Muscle layer of colon (tissue), 2 donors: ENCODE data around the gene PACS1.
A peak's percentile ranks its signal among the peaks of the same experiment; 100 is the strongest.
"Not testable (repeated sequence)": the region's sequence is repeated elsewhere in the genome, so short reads cannot be mapped to it uniquely, and the experiment has no call there.

Experiments
- H3K27ac ChIP-seq: one replicate; pipeline ENCODE4 v1.7.0; 2013; ENCODE audit warnings: low read depth, mild to moderate bottlenecking, low read length, moderate library complexity
- H3K27me3 ChIP-seq, 2 donors: one replicate each; pipeline ENCODE4 v1.7.0; 2013; ENCODE audit warnings: low read length in 2 of 2, mild to moderate bottlenecking in 2 of 2; ENCODE audit not compliant: insufficient read depth in 2 of 2, control insufficient read depth in 1 of 2
- H3K36me3 ChIP-seq: one replicate; pipeline ENCODE4 v1.7.0; 2013; ENCODE audit warnings: mild to moderate bottlenecking, low read length; ENCODE audit not compliant: insufficient read depth
- H3K4me1 ChIP-seq: one replicate; pipeline ENCODE4 v1.7.0; 2013; ENCODE audit warnings: mild to moderate bottlenecking, low read length; ENCODE audit not compliant: insufficient read depth
- H3K4me3 ChIP-seq, 2 donors: one replicate each; pipeline ENCODE4 v1.7.0; 2013; ENCODE audit warnings: low read length in 2 of 2, low read depth in 1 of 2, mild to moderate bottlenecking in 1 of 2, moderate library complexity in 1 of 2
- H3K9ac ChIP-seq: one replicate; pipeline ENCODE4 v1.7.0; 2013; ENCODE audit warnings: low read length
- H3K9me3 ChIP-seq: one replicate; pipeline ENCODE4 v1.7.0; 2013; ENCODE audit warnings: mild to moderate bottlenecking, low read length
- donor health status: abdominal sarcoma.
- donor health status: Adenocarcinoma of cecum.

PACS1 gene

GRCh38 chr11:66080055-66080817 is 10.2 kb downstream of the PACS1 start:
- H3K27ac ChIP-seq: no peak overlapping the region
- no peaks in the 10 kb centered on the region for H3K36me3 ChIP-seq
- peak overlapping the region; percentile 8 for H3K9ac ChIP-seq
- H3K4me3 ChIP-seq: no peak overlapping the region
- peaks cover 37% of the 10 kb centered on the region for H3K4me1 ChIP-seq
- H3K27me3 ChIP-seq: no peaks in the 10 kb centered on the region
- H3K9me3 ChIP-seq: no peaks in the 10 kb centered on the region

- Histone ChIP-seq H3K36me3 (no peaks in the 10 kb centered on the region), H3K9me3 (no peaks in the 10 kb centered on the region), H3K27me3 (no peaks in the 10 kb centered on the region), H3K27ac (no peak overlapping the region), H3K4me1 (peaks cover 37% of the 10 kb centered on the region), H3K9ac (no peak overlapping the region), H3K4me3 (no peak overlapping the region)
These were observed 11.4 kb downstream of the PACS1 start for GRCh38 chr11:66081505-66081904.

- Histone ChIP-seq H3K4me1 (peaks cover 37% of the 10 kb centered on the region), H3K27ac (no peak overlapping the region), H3K36me3 (no peaks in the 10 kb centered on the region), H3K4me3 (no peak overlapping the region), H3K9me3 (no peaks in the 10 kb centered on the region), H3K9ac (no peak overlapping the region), H3K27me3 (no peaks in the 10 kb centered on the region)
These were observed 13.1 kb downstream of the PACS1 start for GRCh38 chr11:66082946-66083698.

GRCh38 chr11:66083767-66084166 is 13.7 kb downstream of the PACS1 start:
- H3K36me3 ChIP-seq: no peaks in the 10 kb centered on the region
- no peaks in the 10 kb centered on the region for H3K9me3 ChIP-seq
- peaks cover 37% of the 10 kb centered on the region for H3K4me1 ChIP-seq
- H3K9ac ChIP-seq: no peak overlapping the region
- no peaks in the 10 kb centered on the region for H3K27me3 ChIP-seq
- no peak overlapping the region for H3K27ac ChIP-seq
- no peak overlapping the region for H3K4me3 ChIP-seq

GRCh38 chr11:66084821-66085475 is 14.9 kb downstream of the PACS1 start:
- no peak overlapping the region for H3K9ac ChIP-seq
- H3K4me1 ChIP-seq: peaks cover 36% of the 10 kb centered on the region
- no peak overlapping the region for H3K27ac ChIP-seq
- no peaks in the 10 kb centered on the region for H3K27me3 ChIP-seq
- no peaks in the 10 kb centered on the region for H3K36me3 ChIP-seq
- no peaks in the 10 kb centered on the region for H3K9me3 ChIP-seq
- no peak overlapping the region for H3K4me3 ChIP-seq

GRCh38 chr11:66087148-66087908 is 17.3 kb downstream of the PACS1 start:
- Histone ChIP-seq H3K4me3 (no peak overlapping the region), H3K9me3 (no peaks in the 10 kb centered on the region), H3K36me3 (no peaks in the 10 kb centered on the region), H3K9ac (no peak overlapping the region), H3K27ac (no peak overlapping the region), H3K4me1 (peaks cover 17% of the 10 kb centered on the region), H3K27me3 (no peaks in the 10 kb centered on the region)

- Histone ChIP-seq H3K9me3 (no peaks in the 10 kb centered on the region), H3K4me1 (peaks cover 3% of the 10 kb centered on the region), H3K4me3 (no peak overlapping the region), H3K36me3 (no peaks in the 10 kb centered on the region), H3K27ac (no peak overlapping the region), H3K27me3 (no peaks in the 10 kb centered on the region), H3K9ac (no peak overlapping the region)
These were observed 19.0 kb downstream of the PACS1 start for GRCh38 chr11:66089067-66089466.

GRCh38 chr11:66090288-66090687 is 20.2 kb downstream of the PACS1 start:
- H3K4me1 ChIP-seq: no peaks in the 10 kb centered on the region
- H3K27me3 ChIP-seq: no peaks in the 10 kb centered on the region
- no peak overlapping the region for H3K9ac ChIP-seq
- no peak overlapping the region for H3K4me3 ChIP-seq
- H3K36me3 ChIP-seq: no peaks in the 10 kb centered on the region
- no peak overlapping the region for H3K27ac ChIP-seq
- no peaks in the 10 kb centered on the region for H3K9me3 ChIP-seq

GRCh38 chr11:66092125-66092524 is 22.1 kb downstream of the PACS1 start:
- not testable (repeated sequence) for H3K36me3 ChIP-seq, H3K27me3 ChIP-seq, H3K9ac ChIP-seq, H3K4me3 ChIP-seq, H3K9me3 ChIP-seq, H3K27ac ChIP-seq, H3K4me1 ChIP-seq

- H3K27ac ChIP-seq, H3K9me3 ChIP-seq, H3K27me3 ChIP-seq, H3K4me1 ChIP-seq, H3K9ac ChIP-seq, H3K4me3 ChIP-seq, H3K36me3 ChIP-seq: not testable (repeated sequence)
These were observed 29.7 kb downstream of the PACS1 start for GRCh38 chr11:66099746-66100145.
